PFSK-1 (cell line): Measurements from ENCODE around the gene LINGO1.

ENCODE experiments used
- FOXP2 ChIP-seq: optimal IDR thresholded peaks from 2 replicates; pipeline ENCODE3; 2011; ENCODE audit warnings: borderline replicate concordance, control low read depth, inconsistent platforms; ENCODE audit not compliant: insufficient read depth; ENCODE audit errors: extremely low read length, extremely low read depth
- POLR2AphosphoS5 ChIP-seq: IDR thresholded peaks from 2 replicates; pipeline ENCODE4 v1.6.1; 2012; ENCODE audit warnings: low read depth, mild to moderate bottlenecking, control low read depth, low read length, moderate library complexity
- SIN3A ChIP-seq: IDR thresholded peaks from 2 replicates; pipeline ENCODE4 v1.6.1; 2012; ENCODE audit warnings: mild to moderate bottlenecking, low read length, moderate library complexity, borderline replicate concordance; ENCODE audit not compliant: insufficient read depth
- TAF1 ChIP-seq: IDR thresholded peaks from 2 replicates; pipeline ENCODE4 v1.6.1; 2012; ENCODE audit warnings: low read length, control low read depth, borderline replicate concordance; ENCODE audit not compliant: insufficient read depth
- TF ChIP-seq, protein P1 (sequence below), 2 experiments: IDR thresholded peaks; 2 replicates each; pipeline versions ENCODE4 v1.6.1 to v1.8.0; 2011 to 2012; ENCODE audit warnings: low read depth in 2 of 2, low read length in 2 of 2, control low read depth in 1 of 2, inconsistent platforms in 1 of 2, mild to moderate bottlenecking in 1 of 2, moderate library complexity in 1 of 2; ENCODE audit not compliant: insufficient read depth in 1 of 2

LINGO1 gene

DNA sequence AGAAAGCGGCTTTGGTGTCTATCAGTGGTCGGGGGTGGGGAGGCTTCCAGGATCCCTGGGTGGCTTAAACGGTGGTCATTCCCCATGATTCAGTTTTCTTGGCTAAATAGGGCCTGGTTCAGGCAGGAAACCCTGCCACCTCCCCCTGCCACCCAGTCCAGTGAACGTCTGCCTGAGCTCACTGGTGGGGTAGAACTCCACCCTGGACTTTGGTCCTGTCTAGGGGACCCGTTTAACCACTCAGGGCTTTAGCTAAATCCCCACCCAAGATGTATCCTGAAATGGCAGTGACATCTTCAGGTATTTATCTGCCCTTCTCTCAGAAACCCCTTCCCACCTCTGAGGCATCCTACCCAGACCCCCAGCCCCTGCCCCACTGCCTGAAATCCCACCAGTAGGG, 30.5 kb upstream of the LINGO1 start:
- TF ChIP-seq, protein P1, sequence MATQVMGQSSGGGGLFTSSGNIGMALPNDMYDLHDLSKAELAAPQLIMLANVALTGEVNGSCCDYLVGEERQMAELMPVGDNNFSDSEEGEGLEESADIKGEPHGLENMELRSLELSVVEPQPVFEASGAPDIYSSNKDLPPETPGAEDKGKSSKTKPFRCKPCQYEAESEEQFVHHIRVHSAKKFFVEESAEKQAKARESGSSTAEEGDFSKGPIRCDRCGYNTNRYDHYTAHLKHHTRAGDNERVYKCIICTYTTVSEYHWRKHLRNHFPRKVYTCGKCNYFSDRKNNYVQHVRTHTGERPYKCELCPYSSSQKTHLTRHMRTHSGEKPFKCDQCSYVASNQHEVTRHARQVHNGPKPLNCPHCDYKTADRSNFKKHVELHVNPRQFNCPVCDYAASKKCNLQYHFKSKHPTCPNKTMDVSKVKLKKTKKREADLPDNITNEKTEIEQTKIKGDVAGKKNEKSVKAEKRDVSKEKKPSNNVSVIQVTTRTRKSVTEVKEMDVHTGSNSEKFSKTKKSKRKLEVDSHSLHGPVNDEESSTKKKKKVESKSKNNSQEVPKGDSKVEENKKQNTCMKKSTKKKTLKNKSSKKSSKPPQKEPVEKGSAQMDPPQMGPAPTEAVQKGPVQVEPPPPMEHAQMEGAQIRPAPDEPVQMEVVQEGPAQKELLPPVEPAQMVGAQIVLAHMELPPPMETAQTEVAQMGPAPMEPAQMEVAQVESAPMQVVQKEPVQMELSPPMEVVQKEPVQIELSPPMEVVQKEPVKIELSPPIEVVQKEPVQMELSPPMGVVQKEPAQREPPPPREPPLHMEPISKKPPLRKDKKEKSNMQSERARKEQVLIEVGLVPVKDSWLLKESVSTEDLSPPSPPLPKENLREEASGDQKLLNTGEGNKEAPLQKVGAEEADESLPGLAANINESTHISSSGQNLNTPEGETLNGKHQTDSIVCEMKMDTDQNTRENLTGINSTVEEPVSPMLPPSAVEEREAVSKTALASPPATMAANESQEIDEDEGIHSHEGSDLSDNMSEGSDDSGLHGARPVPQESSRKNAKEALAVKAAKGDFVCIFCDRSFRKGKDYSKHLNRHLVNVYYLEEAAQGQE (IDR thresholded peaks at IDR 0.05; ENCODE audit: insufficient read depth in 1 of 2, low read depth in 2 of 2, low read length in 2 of 2): no peak
- TF ChIP-seq POLR2AphosphoS5 (no peak), FOXP2 (no peak), TAF1 (no peak), SIN3A (no peak)

DNA sequence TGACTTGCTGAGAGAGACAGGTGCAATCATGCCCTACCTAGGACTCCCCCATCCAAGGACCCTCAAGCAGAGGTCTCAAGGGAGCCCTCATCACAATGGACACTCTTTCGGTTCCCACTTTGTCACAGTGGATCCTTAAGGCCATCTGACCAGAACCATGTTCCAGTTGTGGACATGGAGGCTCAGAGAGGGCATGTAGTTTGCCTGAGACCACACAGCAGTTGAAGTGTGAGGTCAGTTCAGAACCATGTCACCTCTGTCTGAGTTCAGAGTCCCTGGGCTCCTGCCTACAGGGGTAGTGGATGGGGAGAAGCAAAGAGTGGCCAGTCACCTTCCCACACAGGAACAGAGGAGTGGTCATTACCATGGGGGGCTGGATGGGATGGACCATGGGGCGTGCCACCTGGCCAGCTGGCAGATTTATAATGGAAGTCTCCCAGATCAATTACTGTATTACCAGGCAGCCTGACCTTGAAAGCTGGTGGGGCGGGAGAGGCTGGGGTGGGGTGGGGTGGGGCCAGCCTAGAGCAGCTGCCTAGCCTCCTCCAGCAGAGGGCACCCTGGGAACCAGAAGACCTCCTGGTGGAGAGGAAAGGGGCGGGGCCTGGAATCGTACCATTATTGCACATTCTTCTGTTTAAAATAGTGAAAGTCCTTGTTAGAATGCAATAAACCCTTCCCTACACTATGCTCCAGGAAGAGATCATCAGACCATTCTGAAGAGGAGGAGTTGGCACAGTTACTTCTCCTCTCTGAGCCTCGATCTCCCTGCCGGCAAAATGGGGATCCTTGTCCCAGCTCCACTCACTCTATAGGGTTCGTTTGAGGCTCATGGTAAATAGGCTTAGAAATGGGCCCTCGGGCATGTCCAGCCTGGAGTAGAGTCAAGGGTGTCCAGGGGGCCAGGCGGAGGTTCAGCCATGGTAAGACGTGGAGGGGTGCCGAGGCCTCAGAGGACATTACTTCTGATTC, 26.9 kb upstream of the LINGO1 start:
- TF ChIP-seq POLR2AphosphoS5 (no peak), SIN3A (no peak), TAF1 (no peak), FOXP2 (no peak)
- TF ChIP-seq, protein P1 (IDR thresholded peaks at IDR 0.05; ENCODE audit: insufficient read depth in 1 of 2, low read depth in 2 of 2, low read length in 2 of 2): no peak

DNA sequence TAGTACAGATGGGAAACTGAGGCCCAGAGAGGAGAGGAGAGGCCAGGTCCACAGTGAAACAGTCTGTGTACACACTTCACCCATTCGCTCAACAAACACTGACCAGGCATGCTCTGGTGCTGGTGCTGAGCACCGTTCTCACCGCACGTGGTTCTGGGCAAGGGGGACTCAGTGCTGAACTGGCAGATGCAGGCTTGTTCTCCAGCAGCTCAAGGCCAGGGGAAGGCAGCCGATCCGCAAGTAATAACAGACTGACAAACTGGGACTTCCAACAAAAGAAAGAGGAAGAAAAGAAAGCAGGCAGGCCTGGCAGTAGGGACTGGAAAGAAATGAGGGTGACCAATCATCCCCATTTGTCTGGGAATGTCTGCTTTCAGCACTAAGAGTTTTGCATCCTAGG, 25.6 kb upstream of the LINGO1 start:
- TF ChIP-seq TAF1 (no peak), POLR2AphosphoS5 (no peak), FOXP2 (no peak)
- TF ChIP-seq, protein P1 (IDR thresholded peaks at IDR 0.05; ENCODE audit: insufficient read depth in 1 of 2, low read depth in 2 of 2, low read length in 2 of 2): no peak

DNA sequence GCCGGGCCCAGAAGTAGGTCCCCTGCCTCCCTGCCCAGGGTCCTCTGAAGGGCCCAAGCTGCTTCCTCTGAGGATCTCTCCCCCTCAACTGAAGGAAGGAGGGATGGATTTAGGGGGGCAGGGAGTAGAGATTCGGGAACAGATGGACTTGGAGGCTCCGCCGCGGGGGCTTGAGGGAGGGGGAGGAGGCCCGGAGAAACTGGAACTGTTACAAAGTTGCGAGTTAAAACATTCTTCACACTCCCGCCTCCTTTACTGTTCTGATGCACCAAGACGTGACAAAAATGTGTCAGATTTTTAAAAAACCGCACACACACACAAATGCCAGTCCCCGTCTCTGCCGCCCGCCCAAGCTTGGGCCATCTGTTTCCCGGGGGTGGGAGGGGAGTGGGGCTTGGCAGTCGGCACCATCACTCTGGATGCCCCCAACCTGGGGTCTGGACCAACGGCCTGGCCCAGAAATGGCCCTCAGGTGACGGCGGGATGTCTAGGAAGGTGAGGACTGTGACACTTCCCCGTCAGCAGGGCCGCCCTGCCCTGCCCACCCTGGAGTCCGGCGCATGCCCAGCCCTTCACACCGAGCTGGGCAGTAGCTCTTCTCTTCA, 25.0 kb upstream of the LINGO1 start:
- TF ChIP-seq, protein P1 (IDR thresholded peaks at IDR 0.05; ENCODE audit: insufficient read depth in 1 of 2, low read depth in 2 of 2, low read length in 2 of 2): no peak
- no peak for TF ChIP-seq POLR2AphosphoS5
- no peak for TF ChIP-seq FOXP2
- TF ChIP-seq SIN3A: no peak
- TF ChIP-seq TAF1: no peak
